Lung (tissue), 12 donors: ENCODE measurements around the gene DAPK2. TPM values are rescaled to one million over a fixed set of nuclear protein-coding genes. Genes with fewer than 3 reads are reported as not detected.
"Not testable (repeated sequence)": the region's sequence is repeated elsewhere in the genome, so short reads cannot be mapped to it uniquely, and the experiment has no call there.

ENCODE experiments used
- ATAC-seq: fragments of 200-7000 bp; cut with Tn5 transposase; one replicate; pipeline ENCODE4 v1.9.1; 2020; ENCODE audit warnings: moderate number of reproducible peaks; ENCODE audit not compliant: insufficient read depth, low FRiP score
- DNase-seq, 3 donors: peaks; one replicate each; pipeline ENCODE4 v3.0.0-alpha.2; 2013 to 2017
- H3K27ac ChIP-seq, 2 donors: one replicate each; pipeline ENCODE4 v1.5.1; 2013; ENCODE audit warnings: mild to moderate bottlenecking in 2 of 2, moderate library complexity in 2 of 2, control low read depth in 1 of 2, inconsistent platforms in 1 of 2, low read depth in 1 of 2, low read length in 1 of 2
- H3K27me3 ChIP-seq, 3 donors: one replicate each; pipeline ENCODE4 v1.5.1; 2013; ENCODE audit warnings: low read length in 2 of 3; ENCODE audit not compliant: control insufficient read depth in 3 of 3, insufficient read depth in 3 of 3
- H3K36me3 ChIP-seq, 4 donors: one replicate each; pipeline ENCODE4 v1.5.1; 2013; ENCODE audit warnings: low read length in 4 of 4, mild to moderate bottlenecking in 1 of 4, moderate library complexity in 1 of 4; ENCODE audit not compliant: control insufficient read depth in 4 of 4, insufficient read depth in 4 of 4
- H3K4me1 ChIP-seq, 5 donors: one replicate each; pipeline ENCODE4 v1.5.1; 2013; ENCODE audit warnings: low read length in 5 of 5, mild to moderate bottlenecking in 2 of 5, moderate library complexity in 1 of 5; ENCODE audit not compliant: control insufficient read depth in 5 of 5, insufficient read depth in 5 of 5
- H3K4me3 ChIP-seq: one replicate; pipeline ENCODE4 v1.5.1; 2013; ENCODE audit warnings: mild to moderate bottlenecking, control low read depth, moderate library complexity
- H3K9ac ChIP-seq, 2 donors: one replicate each; pipeline ENCODE4 v1.5.1; 2013; ENCODE audit warnings: low read length in 2 of 2, control low read depth in 1 of 2; ENCODE audit not compliant: insufficient read depth in 1 of 2
- H3K9me3 ChIP-seq, 4 donors: one replicate each; pipeline ENCODE4 v1.5.1; 2013; ENCODE audit warnings: low read length in 3 of 4, mild to moderate bottlenecking in 1 of 4, moderate library complexity in 1 of 4; ENCODE audit not compliant: control insufficient read depth in 4 of 4, insufficient read depth in 3 of 4
- CTCF ChIP-seq: IDR thresholded peaks from 2 replicates; pipeline ENCODE4 v1.5.1; 2012; ENCODE audit warnings: mild to moderate bottlenecking; ENCODE audit errors: control extremely low read depth, extremely low read depth
- WGBS, 2 donors: extraction: QIAGEN DNeasy Blood & Tissue Kit; methylation state at CpG; one replicate each; pipeline ENCODE4 v1.1.7; 2013; 5-methylcytosine and 5-hydroxymethylcytosine counted together
- polyA plus RNA-seq, 2 donors: library from polyadenylated mRNA; stranded (reverse); fragments of 200-250 nt; gene quantifications; one replicate each; pipeline ENCODE4 v1.2.1, GENCODE V29; 2013
- total RNA-seq, 2 donors: library from RNA; depleted of rRNA in 1 of 2; stranded (reverse); fragments of >200 nt in 1 of 2; gene quantifications; one replicate each; pipeline ENCODE4 v1.2.1, GENCODE V29; 2014 to 2021
- donor health status: control.
- donor health status: control.
- donor health status: Bipolar disorder and iron deficiency.
- donor health status: healthy.
- donor health status: DM: yes; HTN: yes; CAD: no.

DAPK2 gene
- total and polyA plus RNA-seq, 4 donors: 20.5 to 59.0 (median 49.1) TPM

DNA sequence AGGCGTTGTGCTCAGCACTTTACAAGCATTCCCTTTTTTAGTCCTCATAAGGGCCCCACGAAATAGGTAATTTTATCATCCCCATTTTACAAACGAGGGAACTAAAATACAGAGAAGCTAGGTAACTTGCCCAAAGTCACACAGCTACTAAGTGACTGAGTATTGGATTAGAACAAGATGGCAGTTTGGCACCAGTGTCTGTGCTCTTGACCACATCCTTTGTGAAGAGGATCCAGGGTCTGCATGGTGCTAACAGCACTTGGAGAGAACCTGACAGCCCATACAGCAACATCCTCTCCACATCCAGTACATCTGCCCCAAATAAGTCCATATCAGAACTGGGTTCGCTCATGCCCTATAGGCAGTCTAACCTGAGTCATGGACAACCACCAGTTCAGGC, 21.8 kb upstream of the DAPK2 start:
- no peak overlapping the region for H3K27ac ChIP-seq
- H3K36me3 ChIP-seq: peaks cover 3 to 6% (median 5%) of the 10 kb centered on the region in 4 donors
- H3K9me3 ChIP-seq: no peaks in the 10 kb centered on the region
- peaks cover 0 to 13% (median 0%) of the 10 kb centered on the region in 5 donors for H3K4me1 ChIP-seq
- H3K9ac ChIP-seq: no peak overlapping the region
- no peak for TF ChIP-seq CTCF
- WGBS, 2 donors: 69 to 75% methylated on average over 4 of the region's 4 CpGs
- ATAC-seq (no peak), DNase-seq (no peak)
- no peak overlapping the region for H3K4me3 ChIP-seq
- no peaks in the 10 kb centered on the region for H3K27me3 ChIP-seq

DNA sequence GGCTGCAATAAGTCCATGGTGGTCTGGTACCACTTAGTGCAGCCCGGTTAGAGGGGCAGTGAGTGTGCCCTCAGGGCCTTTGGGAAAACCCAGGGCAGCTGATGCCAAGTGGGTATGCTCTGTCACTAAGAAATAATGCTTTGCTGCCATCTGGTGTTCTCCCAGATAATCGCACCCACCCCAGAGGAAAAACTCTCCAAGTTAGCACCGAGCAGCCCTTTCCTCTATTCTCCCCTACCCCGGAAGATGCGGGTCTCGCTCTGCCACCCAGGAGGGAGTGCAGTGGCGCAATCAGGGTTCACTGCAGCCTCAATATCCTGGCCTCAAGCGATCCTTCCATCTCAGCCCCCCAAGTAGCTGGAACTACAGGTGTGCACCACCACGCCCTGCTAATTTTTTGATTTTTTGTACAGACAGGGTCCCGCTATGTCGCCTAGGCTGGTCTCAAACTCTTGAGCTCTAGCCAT, 21.3 kb upstream of the DAPK2 start:
- no peaks in the 10 kb centered on the region for H3K27me3 ChIP-seq
- H3K27ac ChIP-seq: no peak overlapping the region
- no peaks in the 10 kb centered on the region for H3K9me3 ChIP-seq
- DNase-seq: peak; percentile 73 to 82 (median 73)
- no peak overlapping the region for H3K9ac ChIP-seq
- H3K4me3 ChIP-seq: no peak overlapping the region
- peak; percentile 82 for ATAC-seq
- H3K36me3 ChIP-seq: peaks cover 0 to 6% (median 5%) of the 10 kb centered on the region in 4 donors
- TF ChIP-seq CTCF: peak; percentile 89
- peaks cover 0 to 13% (median 0%) of the 10 kb centered on the region in 5 donors for H3K4me1 ChIP-seq
- 23 to 25% methylated on average over 11 of the region's 11 CpGs for WGBS, 2 donors

DNA sequence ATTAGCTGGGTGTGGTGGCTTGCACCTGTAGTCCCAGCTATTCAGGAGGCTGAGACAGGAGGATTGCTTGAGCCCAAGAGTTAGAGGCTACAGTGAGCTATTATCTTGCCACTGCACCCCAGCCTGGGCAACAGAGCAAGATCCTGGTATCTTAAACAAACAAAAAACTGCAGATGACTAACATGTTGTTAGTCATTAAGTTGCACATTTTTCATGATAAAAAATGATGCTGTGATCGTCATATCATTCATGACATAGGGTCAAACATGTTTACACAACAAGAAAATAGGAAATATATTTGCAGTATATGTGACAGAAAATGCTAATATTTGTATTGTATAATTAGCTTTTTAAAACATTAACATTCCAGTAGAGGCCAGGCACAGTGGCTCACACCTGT, 20.2 kb upstream of the DAPK2 start:
- peaks cover 0 to 7% (median 0%) of the 10 kb centered on the region in 5 donors for H3K4me1 ChIP-seq
- H3K9ac ChIP-seq: no peak overlapping the region
- 54 to 86% methylated on average over 1 of the region's 1 CpG for WGBS, 2 donors
- H3K9me3 ChIP-seq: no peaks in the 10 kb centered on the region
- no peak for TF ChIP-seq CTCF
- H3K27ac ChIP-seq: no peak overlapping the region
- H3K36me3 ChIP-seq: no peaks in the 10 kb centered on the region
- no peaks in the 10 kb centered on the region for H3K27me3 ChIP-seq
- H3K4me3 ChIP-seq: no peak overlapping the region
- ATAC-seq (no peak), DNase-seq (no peak)

DNA sequence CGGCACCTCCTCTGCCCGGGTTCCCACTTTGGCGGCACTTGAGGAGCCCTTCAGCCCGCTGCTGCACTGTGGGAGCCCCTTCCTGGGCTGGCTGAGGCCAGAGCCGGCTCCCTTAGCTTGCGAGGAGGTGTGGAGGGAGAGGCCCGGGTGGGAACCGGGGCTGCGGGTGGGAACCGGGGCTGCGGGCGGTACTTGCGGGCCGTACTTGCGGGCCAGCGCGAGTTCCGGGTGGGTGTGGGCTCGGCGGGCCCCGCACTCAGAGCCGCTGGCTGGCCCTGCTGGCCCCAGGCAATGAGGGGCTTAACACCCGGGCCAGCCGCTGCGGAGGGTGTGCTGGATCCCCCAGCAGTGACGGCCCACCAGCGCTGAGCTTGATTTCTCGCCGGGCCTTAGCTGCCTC, 14.4 kb upstream of the DAPK2 start:
- no peaks in the 10 kb centered on the region for H3K4me1 ChIP-seq
- H3K9ac ChIP-seq: no peak overlapping the region
- H3K4me3 ChIP-seq: no peak overlapping the region
- ATAC-seq (no peak), DNase-seq (no peak)
- no peak for TF ChIP-seq CTCF
- no peaks in the 10 kb centered on the region for H3K27me3 ChIP-seq
- H3K9me3 ChIP-seq: no peaks in the 10 kb centered on the region
- WGBS, 2 donors: 94 to 98% methylated on average over 23 to 29 of the region's 29 CpGs
- H3K36me3 ChIP-seq: no peaks in the 10 kb centered on the region
- no peak overlapping the region for H3K27ac ChIP-seq

DNA sequence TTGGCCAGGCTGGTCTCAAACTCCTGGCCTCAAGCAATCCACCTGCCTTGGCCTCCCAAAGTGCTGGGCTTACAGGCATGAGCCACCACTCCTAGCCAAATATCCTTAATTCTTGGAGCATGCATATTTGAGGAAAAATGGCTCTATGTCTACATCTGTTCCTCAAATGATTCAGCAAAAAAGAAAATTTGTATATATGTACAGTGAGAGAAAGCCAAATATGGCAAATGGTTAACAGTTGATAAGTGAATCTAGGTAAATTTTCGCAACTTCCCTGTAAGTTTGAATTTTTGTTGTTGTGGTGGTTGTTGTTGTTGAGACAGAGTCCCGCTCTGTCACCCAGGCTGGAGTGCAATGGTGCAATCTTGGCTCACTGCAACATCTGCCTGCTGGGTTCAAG, 12.8 kb upstream of the DAPK2 start:
- H3K4me1 ChIP-seq, H3K36me3 ChIP-seq, H3K9me3 ChIP-seq, DNase-seq, H3K27ac ChIP-seq, H3K4me3 ChIP-seq, H3K27me3 ChIP-seq, H3K9ac ChIP-seq, ATAC-seq: not testable (repeated sequence)
- whole genome bisulfite sequencing, 2 donors: 37 to 80% methylated on average over 2 of the region's 2 CpGs
